DOHH2 (cell line): ENCODE results near the gene KRTAP15-1.

ENCODE experiments used
- H3F3A ChIP-seq: fragments of 200-600 bp; sonication (generic), shearing (Covaris generic); 2 replicates; pipeline ENCODE4 v1.6.0; 2016; ENCODE audit warnings: antibody characterized with exemption, mild to moderate bottlenecking; ENCODE audit not compliant: control insufficient read depth, insufficient read depth
- H3K27ac ChIP-seq: fragments of 200-600 bp; sonication (generic); 2 replicates; pipeline ENCODE4 v1.5.1; 2014; ENCODE audit warnings: low read depth, mild to moderate bottlenecking, low read length, moderate library complexity
- H3K27me3 ChIP-seq: fragments of 200-600 bp; sonication (generic); 2 replicates; pipeline ENCODE4 v1.6.1; 2014; ENCODE audit warnings: mild to moderate bottlenecking, low read length, mixed read lengths; ENCODE audit not compliant: control insufficient read depth
- H3K36me3 ChIP-seq: fragments of 200-600 bp; sonication (generic); 2 replicates; pipeline ENCODE4 v1.6.1; 2014; ENCODE audit warnings: mild to moderate bottlenecking, low read length, moderate library complexity, mixed read lengths; ENCODE audit not compliant: control insufficient read depth
- H3K4me1 ChIP-seq: fragments of 200-600 bp; sonication (generic); 2 replicates; pipeline ENCODE4 v1.6.1; 2014; ENCODE audit warnings: mild to moderate bottlenecking, low read length, mixed read lengths; ENCODE audit not compliant: control insufficient read depth
- H3K4me2 ChIP-seq: fragments of 200-600 bp; sonication (generic); 2 replicates; pipeline ENCODE4 v1.6.0; 2014; ENCODE audit warnings: mild to moderate bottlenecking, low read length, moderate library complexity
- H3K4me3 ChIP-seq: fragments of 200-600 bp; sonication (generic); 2 replicates; pipeline ENCODE4 v1.5.1; 2014; ENCODE audit warnings: mild to moderate bottlenecking, low read length, mixed read lengths
- H3K79me2 ChIP-seq: fragments of 200-600 bp; sonication (generic); 2 replicates; pipeline ENCODE4 v1.6.1; 2014; ENCODE audit warnings: mild to moderate bottlenecking, low read length, mixed read lengths; ENCODE audit not compliant: control insufficient read depth
- H3K9me2 ChIP-seq: fragments of 200-600 bp; sonication (generic); replicated peaks from 2 replicates; pipeline ENCODE4 v1.6.1; 2014; ENCODE audit warnings: mild to moderate bottlenecking, low read length, mixed read lengths; ENCODE audit not compliant: control insufficient read depth
- H3K9me3 ChIP-seq: fragments of 200-600 bp; sonication (generic); 2 replicates; pipeline ENCODE4 v1.6.1; 2014; ENCODE audit warnings: antibody characterized with exemption, low read length, mixed read lengths; ENCODE audit not compliant: control insufficient read depth, insufficient read depth
- H4K20me1 ChIP-seq: fragments of 200-600 bp; sonication (generic); 2 replicates; pipeline ENCODE4 v1.6.0; 2014; ENCODE audit warnings: low read depth, mild to moderate bottlenecking, antibody characterized with exemption, low read length, moderate library complexity; ENCODE audit not compliant: control insufficient read depth, insufficient read depth
- EZH2phosphoT487 ChIP-seq: fragments of 200-600 bp; sonication (generic); IDR thresholded peaks from 2 replicates; pipeline ENCODE4 v1.6.1; 2017; ENCODE audit warnings: borderline replicate concordance, mild to moderate bottlenecking, antibody characterized with exemption, low read length, moderate library complexity, mixed read lengths
- TF ChIP-seq, protein P1 (sequence below): fragments of 200-600 bp; sonication (generic); IDR thresholded peaks from one replicate; pipeline ENCODE4 v1.5.1; 2014; ENCODE audit warnings: antibody characterized with exemption, mild to moderate bottlenecking, low read depth, low read length; ENCODE audit not compliant: poor library complexity, severe bottlenecking

Gene KRTAP15-1, protein sequence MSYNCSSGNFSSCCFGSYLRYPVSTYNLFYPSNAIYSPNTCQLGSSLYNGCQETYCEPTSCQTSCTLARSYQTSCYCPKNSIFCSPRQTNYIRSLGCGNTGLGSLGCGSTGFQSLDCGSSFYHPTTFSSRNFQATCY

DNA sequence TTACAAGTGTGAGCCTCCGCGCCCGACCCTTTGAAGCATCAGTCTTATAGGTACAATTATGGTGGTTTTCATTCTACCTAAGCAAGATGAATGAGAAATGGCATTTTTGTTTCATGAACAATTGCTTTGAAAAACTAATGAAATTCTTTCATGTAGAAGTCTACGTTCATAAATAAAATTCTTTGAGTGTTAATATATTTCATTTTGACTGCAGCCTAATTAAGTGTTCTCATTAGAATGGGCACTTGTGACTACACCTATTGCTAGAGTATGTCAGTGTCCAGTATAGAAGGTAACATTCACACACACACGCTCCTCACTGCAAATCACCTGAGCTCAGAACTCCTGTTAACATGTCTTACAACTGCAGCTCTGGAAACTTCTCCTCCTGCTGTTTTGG is at the start of gene KRTAP15-1:
Gene KRTAP15-1, plus strand, starts transcription at position 301 of the 400 bp plus-strand sequence. Its CDS starts 53 bp downstream, at position 354.
- H3K9me3 ChIP-seq: no peaks in the 10 kb centered on the region
- no peaks in the 10 kb centered on the region for H3K27me3 ChIP-seq
- H3K9me2 ChIP-seq: no peaks in the 10 kb centered on the region
- no peaks in the 10 kb centered on the region for H3F3A ChIP-seq
- no peaks in the 10 kb centered on the region for H3K4me1 ChIP-seq
- H3K4me3 ChIP-seq: no peak within 1 kb of the TSS
- H3K79me2 ChIP-seq: no peaks in the 10 kb centered on the region
- H3K36me3 ChIP-seq: no peaks in the 10 kb centered on the region
- no peaks in the 10 kb centered on the region for H4K20me1 ChIP-seq
- no peak within 1 kb of the TSS for H3K27ac ChIP-seq
- no peak for TF ChIP-seq EZH2phosphoT487
- TF ChIP-seq, protein P1, sequence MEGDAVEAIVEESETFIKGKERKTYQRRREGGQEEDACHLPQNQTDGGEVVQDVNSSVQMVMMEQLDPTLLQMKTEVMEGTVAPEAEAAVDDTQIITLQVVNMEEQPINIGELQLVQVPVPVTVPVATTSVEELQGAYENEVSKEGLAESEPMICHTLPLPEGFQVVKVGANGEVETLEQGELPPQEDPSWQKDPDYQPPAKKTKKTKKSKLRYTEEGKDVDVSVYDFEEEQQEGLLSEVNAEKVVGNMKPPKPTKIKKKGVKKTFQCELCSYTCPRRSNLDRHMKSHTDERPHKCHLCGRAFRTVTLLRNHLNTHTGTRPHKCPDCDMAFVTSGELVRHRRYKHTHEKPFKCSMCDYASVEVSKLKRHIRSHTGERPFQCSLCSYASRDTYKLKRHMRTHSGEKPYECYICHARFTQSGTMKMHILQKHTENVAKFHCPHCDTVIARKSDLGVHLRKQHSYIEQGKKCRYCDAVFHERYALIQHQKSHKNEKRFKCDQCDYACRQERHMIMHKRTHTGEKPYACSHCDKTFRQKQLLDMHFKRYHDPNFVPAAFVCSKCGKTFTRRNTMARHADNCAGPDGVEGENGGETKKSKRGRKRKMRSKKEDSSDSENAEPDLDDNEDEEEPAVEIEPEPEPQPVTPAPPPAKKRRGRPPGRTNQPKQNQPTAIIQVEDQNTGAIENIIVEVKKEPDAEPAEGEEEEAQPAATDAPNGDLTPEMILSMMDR: no peak
- H3K4me2 ChIP-seq: no peak within 1 kb of the TSS

DNA sequence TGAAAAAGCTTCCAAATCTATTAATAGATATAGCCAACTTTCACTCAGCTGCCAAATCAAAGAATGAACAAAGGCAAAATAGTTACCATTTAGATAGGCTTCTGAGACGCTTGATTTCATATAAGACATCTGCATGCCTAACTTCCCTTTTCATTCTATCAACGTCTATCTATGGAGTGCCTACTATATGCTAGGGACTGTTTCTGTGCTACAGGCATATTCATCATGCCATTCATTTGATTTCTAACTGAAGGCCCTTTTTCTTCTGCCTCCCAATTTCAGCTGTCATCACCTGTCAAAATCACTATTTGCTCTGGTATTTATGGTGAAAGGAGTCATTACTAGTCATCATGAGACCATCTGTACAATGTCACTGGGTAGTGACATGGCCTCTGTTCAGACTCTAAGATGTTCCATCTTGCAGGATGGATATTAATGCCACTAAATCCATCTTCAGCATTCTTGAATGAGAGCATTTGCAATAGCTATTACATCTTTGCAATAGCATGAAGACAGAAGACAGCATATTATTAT is 48.5 kb upstream of the KRTAP15-1 start:
- no peaks in the 10 kb centered on the region for H3K36me3 ChIP-seq
- no peaks in the 10 kb centered on the region for H3K27me3 ChIP-seq
- H3K9me3 ChIP-seq: no peaks in the 10 kb centered on the region
- H3K4me1 ChIP-seq: no peaks in the 10 kb centered on the region
- H3F3A ChIP-seq: no peaks in the 10 kb centered on the region
- no peak overlapping the region for H3K4me3 ChIP-seq
- no peak overlapping the region for H3K27ac ChIP-seq
- H4K20me1 ChIP-seq: no peaks in the 10 kb centered on the region
- H3K4me2 ChIP-seq: no peak overlapping the region
- no peaks in the 10 kb centered on the region for H3K79me2 ChIP-seq
- TF ChIP-seq, protein P1: no peak
- no peak for TF ChIP-seq EZH2phosphoT487
- no peaks in the 10 kb centered on the region for H3K9me2 ChIP-seq

DNA sequence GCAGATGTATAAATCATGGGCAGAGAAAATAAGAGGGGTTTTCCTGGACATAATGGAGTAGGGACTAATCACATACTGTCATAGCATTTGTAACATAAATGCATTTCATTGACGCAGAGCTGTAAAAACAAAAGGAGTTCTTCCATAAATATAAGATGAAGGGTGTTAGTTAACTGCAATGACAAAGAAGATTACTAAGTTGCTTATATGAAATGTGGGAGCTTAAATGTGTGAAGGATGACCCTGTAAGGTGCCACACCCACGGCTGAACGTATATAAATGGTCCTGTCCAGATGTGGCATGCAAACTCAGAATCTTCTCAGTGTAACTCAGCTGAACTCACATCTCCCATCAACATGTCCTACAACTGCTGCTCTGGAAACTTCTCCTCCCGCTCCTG is 44.3 kb upstream of the KRTAP15-1 start, which contains the start of gene KRTAP13-1:
Gene KRTAP13-1, plus strand, starts transcription at position 301 of the 400 bp plus-strand sequence. Its CDS starts 56 bp downstream, at position 357.
- Histone ChIP-seq H3F3A (no peaks in the 10 kb centered on the region), H3K4me1 (no peaks in the 10 kb centered on the region), H3K79me2 (no peaks in the 10 kb centered on the region), H3K9me3 (no peaks in the 10 kb centered on the region), H3K4me3 (no peak within 1 kb of the TSS), H3K36me3 (no peaks in the 10 kb centered on the region), H3K4me2 (no peak within 1 kb of the TSS), H3K9me2 (no peaks in the 10 kb centered on the region), H3K27me3 (no peaks in the 10 kb centered on the region), H4K20me1 (no peaks in the 10 kb centered on the region), H3K27ac (no peak within 1 kb of the TSS)
- TF ChIP-seq, protein P1: no peak
- no peak for TF ChIP-seq EZH2phosphoT487
